Measurements from ENCODE around the gene GARIN5B.

Gene GARIN5B

GRCh38 chr19:55358493-55358892 lies 4.6 kb downstream of the GARIN5B start:
- TF ChIP-seq, protein P1, sequence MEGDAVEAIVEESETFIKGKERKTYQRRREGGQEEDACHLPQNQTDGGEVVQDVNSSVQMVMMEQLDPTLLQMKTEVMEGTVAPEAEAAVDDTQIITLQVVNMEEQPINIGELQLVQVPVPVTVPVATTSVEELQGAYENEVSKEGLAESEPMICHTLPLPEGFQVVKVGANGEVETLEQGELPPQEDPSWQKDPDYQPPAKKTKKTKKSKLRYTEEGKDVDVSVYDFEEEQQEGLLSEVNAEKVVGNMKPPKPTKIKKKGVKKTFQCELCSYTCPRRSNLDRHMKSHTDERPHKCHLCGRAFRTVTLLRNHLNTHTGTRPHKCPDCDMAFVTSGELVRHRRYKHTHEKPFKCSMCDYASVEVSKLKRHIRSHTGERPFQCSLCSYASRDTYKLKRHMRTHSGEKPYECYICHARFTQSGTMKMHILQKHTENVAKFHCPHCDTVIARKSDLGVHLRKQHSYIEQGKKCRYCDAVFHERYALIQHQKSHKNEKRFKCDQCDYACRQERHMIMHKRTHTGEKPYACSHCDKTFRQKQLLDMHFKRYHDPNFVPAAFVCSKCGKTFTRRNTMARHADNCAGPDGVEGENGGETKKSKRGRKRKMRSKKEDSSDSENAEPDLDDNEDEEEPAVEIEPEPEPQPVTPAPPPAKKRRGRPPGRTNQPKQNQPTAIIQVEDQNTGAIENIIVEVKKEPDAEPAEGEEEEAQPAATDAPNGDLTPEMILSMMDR (conservative IDR thresholded peaks at IDR 0.05; ENCODE audit: low read length) = no peak
- H3K4me3 ChIP-seq (ENCODE audit: low read length) = no peak overlapping the region
- DNase-seq (ENCODE audit: low read depth) = no peak

DNA sequence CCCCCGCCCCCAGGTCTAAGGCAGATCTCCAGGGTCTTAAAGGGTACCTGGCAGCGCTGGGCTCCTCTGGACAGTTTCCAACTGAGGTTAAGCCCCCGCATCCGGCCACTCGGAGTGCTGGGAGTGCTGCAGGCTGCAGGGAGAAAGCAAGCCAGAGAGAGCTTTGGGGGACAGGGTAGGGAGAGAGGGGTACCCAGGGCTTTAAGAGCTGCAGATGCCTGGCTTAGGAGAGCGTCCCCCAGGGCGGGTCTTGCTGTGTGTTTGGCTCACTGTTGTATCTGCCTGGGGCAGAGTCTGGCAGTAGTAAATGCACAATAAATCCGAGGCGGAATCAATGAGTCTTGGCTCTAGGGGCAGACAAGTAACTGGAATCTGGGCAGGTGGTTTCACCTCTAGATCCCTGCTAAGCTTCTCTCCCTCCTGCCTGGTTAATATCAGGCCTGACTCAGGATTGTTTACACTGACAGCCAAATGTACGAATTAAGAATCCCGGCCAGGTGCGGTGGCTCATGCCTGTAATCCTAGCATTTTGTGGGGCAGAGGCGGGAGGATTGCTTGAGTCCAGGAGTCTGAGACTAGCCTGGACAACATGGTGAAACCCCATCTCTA lies 7.7 kb downstream of the GARIN5B start:
- TF ChIP-seq, protein P1 (conservative IDR thresholded peaks at IDR 0.05; ENCODE audit: low read length) = no peak
- DNase-seq (ENCODE audit: low read depth) = no peak
- H3K4me3 ChIP-seq (ENCODE audit: low read length) = no peak overlapping the region

- TF ChIP-seq, protein P1 (conservative IDR thresholded peaks at IDR 0.05; ENCODE audit: low read length) = no peak
- peak within 1 kb of the TSS; percentile 55 for H3K4me3 ChIP-seq (ENCODE audit: low read length)
- DNase-seq (ENCODE audit: low read depth) = no peak
These were observed 8.3 kb downstream of the GARIN5B start, which contains the start of gene COX6B2 for GRCh38 chr19:55354698-55355212. TSS of gene COX6B2 (minus strand) at chr19:55354719. CDS start at chr19:55354521, 198 bp downstream.

DNA sequence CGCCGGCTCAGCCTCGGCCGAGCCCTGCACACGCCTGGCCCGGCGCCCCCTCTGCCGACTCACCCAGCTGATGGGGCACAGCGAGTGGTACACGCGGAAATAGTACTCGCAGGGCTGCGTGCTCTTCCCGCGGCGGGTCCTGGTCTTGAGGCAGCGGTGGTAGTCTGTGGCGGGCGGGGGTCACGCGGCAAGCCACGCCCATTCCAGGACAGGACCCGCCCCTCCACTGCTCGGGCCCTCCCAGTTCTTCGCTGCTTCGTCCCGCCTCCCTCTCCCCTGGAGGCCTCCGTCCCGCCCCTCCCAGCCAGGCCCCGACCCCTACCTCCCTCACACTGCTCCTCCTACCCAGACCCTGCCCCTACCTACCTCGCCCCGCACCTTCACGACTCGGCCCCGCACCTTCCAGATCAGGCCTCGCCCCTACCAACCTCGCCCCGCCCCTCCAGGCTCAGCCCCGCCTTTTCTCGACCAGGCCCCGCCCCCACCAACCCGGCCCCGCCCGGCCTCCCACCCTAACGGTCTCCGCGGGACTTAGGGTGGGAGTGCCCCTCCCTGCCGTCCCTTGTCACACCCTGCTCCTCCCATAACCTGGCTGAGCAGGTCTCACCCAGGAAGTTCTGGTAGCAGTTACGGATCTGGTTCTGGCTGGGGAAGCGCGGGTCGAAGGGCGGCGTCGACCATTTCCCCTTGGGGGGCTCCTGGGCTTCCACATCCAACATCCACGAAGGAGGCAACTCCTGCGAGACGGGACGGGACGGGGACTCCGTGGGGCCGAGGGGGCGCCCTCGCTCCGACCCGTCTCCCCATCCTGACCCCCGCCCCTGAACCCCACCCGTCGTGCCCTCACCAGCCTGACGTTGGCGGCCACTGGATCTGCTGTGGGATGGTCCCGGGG lies 9.0 kb downstream of the GARIN5B start:
- TF ChIP-seq, protein P1 (conservative IDR thresholded peaks at IDR 0.05; ENCODE audit: low read length) = no peak
- no peak for DNase-seq (ENCODE audit: low read depth)
- peak overlapping the region; percentile 55 for H3K4me3 ChIP-seq (ENCODE audit: low read length)

GRCh38 chr19:55353356-55353802 lies 9.7 kb downstream of the GARIN5B start:
- no peak for DNase-seq (ENCODE audit: low read depth)
- TF ChIP-seq, protein P1 (conservative IDR thresholded peaks at IDR 0.05; ENCODE audit: low read length) = no peak
- peak overlapping the region; percentile 55 for H3K4me3 ChIP-seq (ENCODE audit: low read length)

GRCh38 chr19:55352549-55353145 lies 10.4 kb downstream of the GARIN5B start:
- no peak overlapping the region for H3K4me3 ChIP-seq (ENCODE audit: low read length)
- TF ChIP-seq, protein P1 (conservative IDR thresholded peaks at IDR 0.05; ENCODE audit: low read length) = no peak
- DNase-seq (ENCODE audit: low read depth) = no peak

Data from AG10803 (cell line).